ENCODE data around the gene PTCD2.
"Not testable (repeated sequence)": the region's sequence is repeated elsewhere in the genome, so short reads cannot be mapped to it uniquely, and the experiment has no call there.

PTCD2 gene

GRCh38 chr5:72298136-72298535, 22.0 kb upstream of the PTCD2 start:
- not testable (repeated sequence) for DNase-seq

- DNase-seq, result no peak
These were observed 21.5 kb upstream of the PTCD2 start for GRCh38 chr5:72298711-72299110.

- DNase-seq, result no peak
These were observed 19.4 kb upstream of the PTCD2 start for GRCh38 chr5:72300590-72301339.

- no peak for DNase-seq
These were observed 18.6 kb upstream of the PTCD2 start for GRCh38 chr5:72301557-72301956.

- DNase-seq, result no peak
These were observed 18.0 kb upstream of the PTCD2 start for GRCh38 chr5:72302171-72302570.

- DNase-seq, result no peak
These were observed 14.7 kb upstream of the PTCD2 start for GRCh38 chr5:72305194-72306142.

GRCh38 chr5:72307573-72307967, 12.6 kb upstream of the PTCD2 start:
- no peak for DNase-seq

GRCh38 chr5:72307968-72308852, 12.0 kb upstream of the PTCD2 start:
- DNase-seq, result peak; percentile 96

- no peak for DNase-seq
These were observed 11.4 kb upstream of the PTCD2 start for GRCh38 chr5:72308853-72309191.

GRCh38 chr5:72313141-72313540, 7.0 kb upstream of the PTCD2 start:
- no peak for DNase-seq

GRCh38 chr5:72314571-72315172, 5.5 kb upstream of the PTCD2 start:
- no peak for DNase-seq

GRCh38 chr5:72319435-72319975, 668 bp upstream of the PTCD2 start:
- DNase-seq, result not testable (repeated sequence)

- no peak for DNase-seq
These were observed 4.1 kb downstream of the PTCD2 start for GRCh38 chr5:72324189-72324825.

GRCh38 chr5:72325566-72326305, 5.6 kb downstream of the PTCD2 start:
- no peak for DNase-seq

GRCh38 chr5:72326306-72326649, 6.1 kb downstream of the PTCD2 start:
- DNase-seq, result no peak

- DNase-seq, result no peak
These were observed 8.0 kb downstream of the PTCD2 start for GRCh38 chr5:72328172-72328571.

- no peak for DNase-seq
These were observed 10.5 kb downstream of the PTCD2 start for GRCh38 chr5:72330712-72331111.

GRCh38 chr5:72337159-72337558, 17.0 kb downstream of the PTCD2 start:
- no peak for DNase-seq

- no peak for DNase-seq
These were observed 18.6 kb downstream of the PTCD2 start for GRCh38 chr5:72338689-72339209.

GRCh38 chr5:72346398-72346797, 26.2 kb downstream of the PTCD2 start:
- DNase-seq, result no peak

GRCh38 chr5:72347801-72348308, 27.7 kb downstream of the PTCD2 start:
- DNase-seq, result peak; percentile 16

Measured in T1000 (cell line).